ENCODE results near the gene NOP10.
"Not testable (repeated sequence)": the region's sequence is repeated elsewhere in the genome, so short reads cannot be mapped to it uniquely, and the experiment has no call there.

Gene NOP10

DNA sequence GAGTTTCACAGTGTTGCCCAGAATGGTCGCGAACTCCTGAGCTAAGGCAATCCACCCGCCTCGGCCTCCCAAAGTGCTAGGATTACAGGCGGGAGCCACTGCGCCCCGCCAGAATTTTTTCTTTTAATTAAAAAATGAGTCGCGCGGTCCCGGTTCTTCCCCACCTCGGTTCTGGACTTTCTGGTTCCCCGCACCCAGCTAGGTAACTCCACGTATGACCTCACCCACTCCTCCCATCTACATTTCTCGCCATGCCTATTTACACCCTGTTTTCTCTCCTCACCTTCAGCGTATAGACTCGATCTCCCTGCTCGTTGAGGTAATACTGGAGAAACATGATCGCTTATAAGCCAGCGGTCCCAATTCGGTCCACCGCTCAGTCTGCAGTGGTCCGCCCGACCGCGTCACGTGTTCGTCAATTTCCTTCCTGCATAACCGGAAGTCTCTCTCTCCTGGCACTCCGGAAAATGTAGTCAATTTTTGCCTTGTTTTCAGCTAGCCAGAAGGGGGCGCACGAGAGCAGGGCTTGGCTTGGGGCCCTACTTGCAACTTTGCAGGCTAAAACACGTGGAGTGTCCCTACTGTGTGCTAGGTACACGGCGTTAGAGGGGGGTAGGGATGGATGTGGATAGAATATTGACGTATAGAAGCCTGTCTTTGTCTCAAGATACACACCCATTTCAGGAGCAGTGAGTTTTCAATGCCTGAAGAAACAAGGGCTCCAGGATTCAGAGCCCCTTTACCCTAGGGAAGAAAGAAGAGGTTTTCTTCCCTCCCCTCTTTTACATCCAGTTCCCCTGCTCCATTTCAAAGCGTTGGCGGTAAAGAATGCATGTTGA, at the start of gene NOP10, which contains the start of gene NUTM1:
TSS of gene NOP10 (minus strand) at position 400 of the 839 bp plus-strand sequence. CDS start at position 337, 63 bp downstream.
TSS of gene NUTM1 (plus strand) at position 579 of the 839 bp plus-strand sequence. CDS start 382 bp downstream, outside the sequence.
- DNase-seq: peak; percentile 59

GRCh38 chr15:34389594-34390086, 46.7 kb upstream of the NOP10 start:
- not testable (repeated sequence) for DNase-seq

DNA sequence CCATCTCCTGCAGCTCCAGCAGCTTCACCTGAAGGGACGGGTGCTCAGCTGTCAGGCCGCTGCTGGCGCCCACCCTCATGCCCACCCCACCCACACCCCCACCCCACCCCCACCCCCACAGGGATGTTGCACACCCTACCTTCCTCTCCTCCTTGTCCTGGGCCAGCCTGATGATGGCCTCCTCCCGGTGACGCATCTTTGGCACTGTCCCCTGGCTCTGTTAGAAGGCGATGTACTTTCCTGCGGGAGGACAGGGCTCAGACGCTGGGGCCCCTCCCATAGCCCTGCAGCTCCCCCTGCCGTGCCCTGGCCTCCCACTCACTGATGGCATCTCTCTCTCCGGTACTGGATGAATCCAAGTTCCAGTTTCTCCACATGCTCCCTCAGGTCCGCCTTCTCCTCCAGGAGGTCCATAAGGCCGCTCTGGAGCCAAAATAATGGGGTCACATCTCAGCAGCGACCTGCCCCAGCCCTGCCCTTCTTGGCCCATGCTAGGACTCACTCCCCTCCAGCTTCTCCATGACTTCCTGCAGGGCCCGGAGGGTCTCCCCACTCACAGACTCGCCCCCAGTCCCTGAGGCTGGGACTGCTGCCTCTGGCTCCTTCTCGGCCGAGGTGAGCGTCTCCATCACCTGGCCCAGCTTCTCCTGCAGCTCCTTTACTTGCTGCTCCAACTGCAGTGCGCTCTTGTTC, 39.0 kb upstream of the NOP10 start:
- DNase-seq: not testable (repeated sequence)

DNA sequence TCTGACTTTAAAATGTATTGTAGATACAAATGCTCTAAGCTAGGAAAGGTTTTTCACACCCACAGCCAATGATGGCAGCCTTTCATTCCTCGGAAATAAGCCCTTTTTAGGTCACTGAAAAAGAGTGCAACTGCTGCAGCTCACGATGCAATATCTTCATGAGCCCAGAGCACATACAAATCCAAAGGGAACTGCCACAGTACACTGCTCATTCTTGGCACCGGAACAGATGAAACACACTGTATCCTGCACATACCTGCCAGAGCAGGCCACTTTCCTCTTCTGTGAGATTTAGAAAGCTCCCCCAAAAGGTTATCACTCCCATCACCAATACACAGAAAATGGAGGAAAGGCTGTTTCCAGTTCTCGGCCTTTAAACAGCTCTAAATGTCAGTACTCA, 37.6 kb upstream of the NOP10 start:
- not testable (repeated sequence) for DNase-seq

GRCh38 chr15:34376856-34377255, 33.9 kb upstream of the NOP10 start:
- no peak for DNase-seq

DNA sequence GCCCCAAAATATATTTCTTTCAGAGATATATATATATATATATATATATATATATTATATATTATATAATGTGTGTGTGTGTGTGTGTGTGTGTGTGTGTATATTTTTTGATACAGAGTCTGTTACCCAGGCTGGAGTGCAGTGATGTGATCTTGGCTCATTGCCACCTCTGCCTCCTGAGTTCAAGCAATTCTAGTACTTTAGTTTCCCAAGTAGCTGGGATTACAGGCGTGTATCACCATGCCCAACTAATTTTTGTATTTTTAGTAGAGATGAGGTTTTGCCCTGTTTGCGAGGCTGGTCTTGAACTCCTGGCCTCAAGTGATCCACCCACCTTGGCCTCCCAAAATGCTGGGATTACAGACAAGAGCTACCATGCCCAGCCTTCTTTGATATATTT, 32.6 kb upstream of the NOP10 start:
- DNase-seq: not testable (repeated sequence)

- no peak for DNase-seq
These were observed 31.9 kb upstream of the NOP10 start for GRCh38 chr15:34374816-34375215.

GRCh38 chr15:34373951-34374350, 31.0 kb upstream of the NOP10 start:
- no peak for DNase-seq

DNA sequence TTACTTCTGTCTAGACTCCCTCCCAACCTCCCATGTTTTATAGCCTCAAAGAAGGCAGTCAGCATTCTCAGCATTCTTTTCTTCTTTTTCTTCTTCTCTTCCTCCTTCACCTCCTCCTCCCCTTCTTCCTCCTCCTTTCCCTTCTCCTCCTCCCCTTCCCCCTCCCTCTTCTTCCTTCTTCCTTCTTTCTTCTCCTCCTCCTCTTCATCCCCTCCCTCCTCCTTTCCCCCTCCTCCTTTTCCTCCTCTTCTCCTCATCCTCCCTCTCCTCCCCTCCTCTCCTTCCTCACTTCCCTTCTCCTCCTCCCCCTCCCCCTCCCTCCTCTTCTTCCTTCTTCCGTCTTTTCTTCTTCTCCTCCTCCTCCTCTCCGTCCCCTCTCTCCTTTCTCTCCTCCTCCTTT, 27.7 kb upstream of the NOP10 start:
- no peak for DNase-seq

DNA sequence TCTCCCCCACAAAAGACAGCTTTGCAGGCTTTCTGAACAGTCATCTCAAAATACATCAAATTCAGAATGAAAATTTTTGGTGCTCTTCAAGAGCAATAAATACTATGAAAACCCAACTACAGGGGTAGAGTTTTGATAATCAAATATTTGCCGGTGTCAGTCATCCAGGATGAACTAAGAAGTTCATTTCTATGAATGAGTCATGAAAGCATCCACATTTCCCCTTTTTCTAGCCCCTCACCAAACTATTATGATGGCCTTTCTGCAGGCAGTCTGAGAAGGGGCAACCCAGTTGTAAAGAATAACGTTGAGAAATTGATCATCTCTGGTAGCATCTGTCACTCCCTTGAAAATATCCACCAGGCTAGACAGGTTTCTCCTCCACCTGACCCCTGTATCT, 27.2 kb upstream of the NOP10 start:
- DNase-seq: no peak

GRCh38 chr15:34367101-34368081, 24.5 kb upstream of the NOP10 start, which contains the start of gene LPCAT4:
TSS of gene LPCAT4 (minus strand) at chr15:34367196. CDS start at chr15:34367100, 96 bp downstream.
- DNase-seq: peak; percentile 31

DNA sequence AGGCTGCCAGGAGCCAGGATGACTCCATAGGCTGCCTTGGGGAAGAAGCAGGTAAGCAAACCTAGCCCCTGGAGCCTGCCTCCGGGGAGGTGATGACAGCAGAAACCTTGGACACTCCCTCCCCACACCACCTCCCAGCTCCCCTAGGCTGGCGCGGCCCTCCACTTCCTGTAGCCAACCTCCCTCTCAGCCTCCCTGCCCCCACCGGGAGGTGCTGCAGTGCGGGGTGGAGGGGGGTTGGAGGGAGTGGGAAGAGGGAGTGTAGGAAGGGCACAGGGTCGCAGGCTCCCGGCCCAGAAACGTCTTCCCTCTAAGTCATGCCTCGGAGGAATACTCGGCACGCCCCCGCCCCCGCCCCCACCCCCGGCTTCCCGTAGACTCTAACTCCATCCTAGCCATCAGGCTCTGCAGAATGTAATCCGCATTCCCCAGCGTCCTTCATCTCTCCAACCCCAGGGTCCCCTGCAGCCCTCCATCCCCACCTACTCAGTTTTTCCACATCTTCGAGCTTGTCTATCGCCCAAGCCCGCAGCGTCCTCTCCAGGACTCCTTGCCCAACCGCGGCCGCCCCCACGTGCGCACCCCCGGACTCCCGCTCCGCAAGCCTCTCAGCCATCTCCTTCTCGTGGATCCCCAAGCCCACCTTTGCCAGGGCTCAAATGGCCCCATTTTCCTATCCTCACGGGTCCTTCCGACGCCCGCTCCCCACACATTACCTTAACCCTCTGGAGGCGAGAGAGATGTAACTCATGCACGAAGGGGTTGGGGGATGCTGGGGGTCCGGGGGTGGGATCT, 23.5 kb upstream of the NOP10 start:
- peak; percentile 19 for DNase-seq

DNA sequence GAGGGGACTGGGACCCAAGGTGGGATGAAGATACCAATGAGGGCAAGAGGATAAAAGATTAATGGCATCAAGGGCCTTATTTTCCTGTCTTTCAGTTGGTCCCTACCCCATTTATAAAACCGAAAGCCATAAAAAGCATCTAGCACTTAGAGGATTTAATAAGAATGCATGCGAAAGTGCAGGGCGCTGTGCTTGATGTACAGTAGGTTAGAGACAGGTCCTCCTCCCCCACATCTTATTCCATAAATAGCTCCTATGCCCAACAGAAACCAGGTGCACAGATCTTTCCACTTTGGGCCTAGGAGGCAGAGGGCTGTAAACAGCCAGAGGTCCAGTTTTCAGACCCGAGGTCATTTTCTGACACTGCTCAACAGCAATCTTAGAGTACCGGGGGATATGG, 22.9 kb upstream of the NOP10 start:
- no peak for DNase-seq

DNA sequence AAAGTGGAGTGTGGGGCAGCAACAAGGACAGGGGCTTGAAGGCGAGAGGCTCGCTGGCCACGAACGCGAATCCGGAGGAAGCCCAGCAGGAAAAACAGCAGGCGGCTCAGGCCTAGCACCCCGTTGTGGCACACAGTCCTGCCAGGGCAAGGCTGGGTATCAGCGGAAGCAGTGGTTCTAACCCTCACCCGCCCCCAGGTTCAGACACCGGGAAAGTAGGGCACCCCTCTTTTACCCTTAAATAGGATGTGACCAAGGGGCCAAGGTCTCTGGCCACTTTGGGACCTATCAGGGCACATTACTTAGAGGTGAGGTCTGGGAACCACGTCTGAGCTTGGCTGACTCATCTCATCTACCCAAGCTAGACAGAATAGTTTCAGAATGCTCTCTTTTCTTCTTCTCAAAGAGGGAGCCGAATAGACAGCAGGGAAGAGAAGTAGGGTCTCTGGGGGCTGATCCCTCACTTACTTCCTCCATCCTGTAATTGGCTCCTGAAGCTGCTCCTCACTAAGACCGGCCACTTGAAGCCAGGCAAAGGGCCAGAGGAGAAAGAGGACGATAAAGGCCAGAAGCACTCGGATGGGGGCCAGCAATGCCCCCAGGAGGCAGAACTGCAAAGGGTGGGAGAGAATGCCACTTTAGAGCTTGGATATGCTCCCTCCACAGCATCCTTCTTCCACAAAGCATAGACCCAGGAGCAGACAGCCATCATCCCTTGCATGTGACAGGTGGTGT, 22.3 kb upstream of the NOP10 start:
- DNase-seq: no peak

- DNase-seq: no peak
These were observed 21.1 kb upstream of the NOP10 start for GRCh38 chr15:34364041-34364440.

GRCh38 chr15:34362047-34362773, 19.3 kb upstream of the NOP10 start:
- no peak for DNase-seq

DNA sequence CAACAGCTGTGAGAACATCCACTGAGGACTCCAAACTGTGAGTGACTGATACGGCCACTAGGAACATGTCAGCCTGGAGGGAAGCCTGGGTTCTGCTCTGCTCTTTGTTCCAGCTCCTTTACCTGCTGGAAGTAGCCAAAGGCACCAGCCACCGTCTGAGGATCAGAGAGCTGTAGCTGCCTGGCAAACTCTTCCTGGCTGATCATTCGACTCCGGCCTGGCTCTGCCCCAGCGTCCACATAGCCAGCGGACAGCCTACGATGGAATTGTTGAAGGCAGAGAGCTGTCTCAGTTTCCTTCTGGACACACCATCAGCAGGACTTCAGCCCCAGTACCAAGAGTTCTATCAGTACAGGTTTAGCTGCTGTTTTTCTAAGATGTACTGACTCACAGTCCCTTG, 18.3 kb upstream of the NOP10 start:
- no peak for DNase-seq

GRCh38 chr15:34360298-34360697, 17.4 kb upstream of the NOP10 start:
- no peak for DNase-seq

DNA sequence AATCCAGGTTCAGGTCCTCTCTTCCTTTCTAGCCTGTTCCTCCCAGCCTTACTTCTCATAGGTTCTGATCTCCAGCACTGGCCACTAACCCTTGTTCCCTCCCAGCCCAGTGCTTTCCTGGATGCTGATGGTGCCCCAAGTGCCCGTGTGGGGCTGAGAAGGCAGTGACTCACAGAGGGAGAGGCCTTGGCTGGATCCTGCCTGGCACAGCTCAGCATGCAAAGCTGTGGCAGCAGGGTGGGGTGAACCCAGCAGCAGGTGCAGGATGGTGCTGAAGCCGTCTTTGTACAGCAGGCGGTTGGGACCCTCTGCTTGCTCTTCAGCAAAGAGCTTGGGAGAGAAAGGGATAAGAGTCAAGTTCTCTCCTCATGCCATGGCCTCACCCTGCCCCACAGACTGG, 16.5 kb upstream of the NOP10 start:
- no peak for DNase-seq

DNA sequence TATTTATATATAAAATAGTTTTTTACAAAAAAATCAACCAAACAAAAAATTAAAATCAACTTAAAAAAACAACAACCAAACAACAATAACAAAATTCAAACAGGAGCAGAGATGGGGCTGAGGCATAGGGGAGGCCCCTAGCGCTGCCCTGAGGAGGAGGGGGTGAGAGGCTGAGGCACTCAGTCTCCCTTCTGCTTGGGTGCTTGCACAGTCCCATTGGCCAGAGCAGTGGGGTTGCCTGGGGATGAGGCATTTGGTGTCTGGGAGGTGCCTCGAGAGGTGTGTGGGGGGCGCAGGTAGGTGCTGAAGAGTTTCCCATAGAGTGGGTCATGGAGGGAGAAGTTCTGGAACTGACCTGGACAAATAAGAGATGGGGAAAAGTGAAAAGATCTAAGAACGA, 16.0 kb upstream of the NOP10 start:
- DNase-seq: no peak

All from DMS79 treated with DMSO at 0.1 percent for 48 hours (cell line).